ENCODE data around the gene KRT6A. TPM values are rescaled to one million over a fixed set of nuclear protein-coding genes. Genes with fewer than 3 reads are reported as not detected.
"Not testable (repeated sequence)": the region's sequence is repeated elsewhere in the genome, so short reads cannot be mapped to it uniquely, and the experiment has no call there.

The KRT6A gene
- total RNA-seq, 1 experiment from 2014 or later: 0.24 TPM

DNA sequence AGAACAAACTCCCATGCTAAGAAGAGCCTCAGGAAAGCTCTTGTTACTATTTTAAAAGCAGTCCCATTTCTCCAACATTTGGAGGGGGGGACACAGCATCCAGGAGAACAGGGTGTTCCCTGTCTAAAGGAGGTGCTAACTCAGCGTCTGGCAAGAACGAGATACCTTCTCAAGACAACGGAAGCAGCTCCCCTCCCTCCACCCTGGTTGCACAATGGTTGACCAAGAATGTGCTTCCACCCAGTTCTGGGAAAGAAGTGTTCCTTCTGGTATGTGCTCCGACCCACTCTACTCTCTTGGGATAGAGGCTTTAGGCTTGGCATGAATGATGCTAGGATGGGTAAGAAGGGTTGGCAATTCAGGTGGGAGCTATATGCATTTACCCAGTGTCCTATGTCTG lies 1.5 kb upstream of the KRT6A start:
- intact Hi-C loops (cut with micrococcal nuclease; ENCODE audit: unreplicated experiment): no loop called here
- Histone ChIP-seq H3K27ac (ENCODE audit: low read depth, low read length, poor library complexity, severe bottlenecking) (no peak overlapping the region), H3K9me3 (ENCODE audit: low read depth, low read length, poor library complexity, severe bottlenecking) (no peaks in the 10 kb centered on the region), H3K4me3 (ENCODE audit: low read depth, low read length, poor library complexity, severe bottlenecking) (no peak overlapping the region), H3K36me3 (ENCODE audit: insufficient read depth, low read length, poor library complexity, severe bottlenecking) (no peaks in the 10 kb centered on the region), H3K27me3 (replicated peaks; ENCODE audit: insufficient read depth, low read depth, low read length, poor library complexity) (peaks cover 18% of the 10 kb centered on the region), H3K4me1 (ENCODE audit: insufficient read depth, low read length, poor library complexity, severe bottlenecking) (peaks cover 12% of the 10 kb centered on the region)
- TF ChIP-seq, protein P1, sequence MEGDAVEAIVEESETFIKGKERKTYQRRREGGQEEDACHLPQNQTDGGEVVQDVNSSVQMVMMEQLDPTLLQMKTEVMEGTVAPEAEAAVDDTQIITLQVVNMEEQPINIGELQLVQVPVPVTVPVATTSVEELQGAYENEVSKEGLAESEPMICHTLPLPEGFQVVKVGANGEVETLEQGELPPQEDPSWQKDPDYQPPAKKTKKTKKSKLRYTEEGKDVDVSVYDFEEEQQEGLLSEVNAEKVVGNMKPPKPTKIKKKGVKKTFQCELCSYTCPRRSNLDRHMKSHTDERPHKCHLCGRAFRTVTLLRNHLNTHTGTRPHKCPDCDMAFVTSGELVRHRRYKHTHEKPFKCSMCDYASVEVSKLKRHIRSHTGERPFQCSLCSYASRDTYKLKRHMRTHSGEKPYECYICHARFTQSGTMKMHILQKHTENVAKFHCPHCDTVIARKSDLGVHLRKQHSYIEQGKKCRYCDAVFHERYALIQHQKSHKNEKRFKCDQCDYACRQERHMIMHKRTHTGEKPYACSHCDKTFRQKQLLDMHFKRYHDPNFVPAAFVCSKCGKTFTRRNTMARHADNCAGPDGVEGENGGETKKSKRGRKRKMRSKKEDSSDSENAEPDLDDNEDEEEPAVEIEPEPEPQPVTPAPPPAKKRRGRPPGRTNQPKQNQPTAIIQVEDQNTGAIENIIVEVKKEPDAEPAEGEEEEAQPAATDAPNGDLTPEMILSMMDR (conservative IDR thresholded peaks at IDR 0.05; ENCODE audit: low read depth, low read length): no peak
- TF ChIP-seq EZH2 (IDR thresholded peaks at IDR 0.05; ENCODE audit: borderline replicate concordance, low read depth, low read length, poor library complexity, severe bottlenecking): no peak
- CTCF ChIA-PET: no interaction called here
- DNase-seq (ENCODE audit: low spot score): no peak
- POLR2A ChIA-PET (ENCODE audit: low non-redundant PET): no interaction called here
- BruUV-seq (replicated peaks): no TSS peak

GRCh38 chr12:52494100-52494499 lies 1.0 kb upstream of the KRT6A start:
- BruUV-seq (replicated peaks): no TSS peak
- intact Hi-C loops (cut with micrococcal nuclease; ENCODE audit: unreplicated experiment): no loop called here
- POLR2A ChIA-PET (ENCODE audit: low non-redundant PET): no interaction called here
- CTCF ChIA-PET: no interaction called here
- Histone ChIP-seq H3K4me1 (ENCODE audit: insufficient read depth, low read length, poor library complexity, severe bottlenecking) (peaks cover 12% of the 10 kb centered on the region), H3K27me3 (replicated peaks; ENCODE audit: insufficient read depth, low read depth, low read length, poor library complexity) (peaks cover 21% of the 10 kb centered on the region), H3K9me3 (ENCODE audit: low read depth, low read length, poor library complexity, severe bottlenecking) (no peaks in the 10 kb centered on the region), H3K4me3 (ENCODE audit: low read depth, low read length, poor library complexity, severe bottlenecking) (no peak overlapping the region), H3K36me3 (ENCODE audit: insufficient read depth, low read length, poor library complexity, severe bottlenecking) (no peaks in the 10 kb centered on the region), H3K27ac (ENCODE audit: low read depth, low read length, poor library complexity, severe bottlenecking) (no peak overlapping the region)
- TF ChIP-seq EZH2 (IDR thresholded peaks at IDR 0.05; ENCODE audit: borderline replicate concordance, low read depth, low read length, poor library complexity, severe bottlenecking): no peak
- TF ChIP-seq, protein P1 (conservative IDR thresholded peaks at IDR 0.05; ENCODE audit: low read depth, low read length): no peak
- no peak for DNase-seq (ENCODE audit: low spot score)

GRCh38 chr12:52492405-52492804 lies 652 bp downstream of the KRT6A start:
- POLR2A ChIA-PET (ENCODE audit: low non-redundant PET); CTCF ChIA-PET: not testable (repeated sequence)

DNA sequence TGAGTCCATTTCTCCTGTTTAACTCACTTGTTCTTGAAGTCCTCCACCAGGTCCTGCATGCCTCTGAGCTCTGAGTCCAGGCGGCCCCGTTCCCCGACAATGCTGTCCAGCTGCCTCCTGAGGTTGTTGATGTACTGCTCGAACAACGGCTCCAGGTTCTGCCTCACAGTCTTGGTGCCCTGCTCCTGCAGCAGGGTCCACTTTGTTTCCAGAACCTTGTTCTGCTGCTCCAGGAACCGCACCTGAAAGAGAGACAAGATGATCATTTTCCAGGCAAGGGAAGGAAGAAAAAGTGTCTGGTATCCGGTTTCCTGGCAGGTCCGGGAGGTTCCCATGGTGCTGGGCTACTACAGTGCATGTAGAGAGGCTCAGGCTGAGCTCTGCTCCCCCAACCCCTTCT lies 1.6 kb downstream of the KRT6A start:
- intact Hi-C loops (cut with micrococcal nuclease; ENCODE audit: unreplicated experiment); H3K9me3 ChIP-seq (ENCODE audit: low read depth, low read length, poor library complexity, severe bottlenecking); H3K27ac ChIP-seq (ENCODE audit: low read depth, low read length, poor library complexity, severe bottlenecking); BruUV-seq (replicated peaks); H3K36me3 ChIP-seq (ENCODE audit: insufficient read depth, low read length, poor library complexity, severe bottlenecking); H3K4me1 ChIP-seq (ENCODE audit: insufficient read depth, low read length, poor library complexity, severe bottlenecking); POLR2A ChIA-PET (ENCODE audit: low non-redundant PET); CTCF ChIA-PET; H3K4me3 ChIP-seq (ENCODE audit: low read depth, low read length, poor library complexity, severe bottlenecking); DNase-seq (ENCODE audit: low spot score): not testable (repeated sequence)
- peaks cover 25% of the 10 kb centered on the region for H3K27me3 ChIP-seq (replicated peaks; ENCODE audit: insufficient read depth, low read depth, low read length, poor library complexity)

More at GRCh38 chr12:52492405-52492804, 652 bp downstream of the KRT6A start:
- H3K4me3 ChIP-seq (ENCODE audit: low read depth, low read length, poor library complexity, severe bottlenecking); DNase-seq (ENCODE audit: low spot score); BruUV-seq (replicated peaks); H3K36me3 ChIP-seq (ENCODE audit: insufficient read depth, low read length, poor library complexity, severe bottlenecking); H3K27ac ChIP-seq (ENCODE audit: low read depth, low read length, poor library complexity, severe bottlenecking); H3K9me3 ChIP-seq (ENCODE audit: low read depth, low read length, poor library complexity, severe bottlenecking); intact Hi-C loops (cut with micrococcal nuclease; ENCODE audit: unreplicated experiment): not testable (repeated sequence)
- Histone ChIP-seq H3K27me3 (replicated peaks; ENCODE audit: insufficient read depth, low read depth, low read length, poor library complexity) (peaks cover 21% of the 10 kb centered on the region), H3K4me1 (ENCODE audit: insufficient read depth, low read length, poor library complexity, severe bottlenecking) (peaks cover 12% of the 10 kb centered on the region)

Data from A673 (cell line).